Middle frontal gyrus (tissue), 1 donor: ENCODE measurements around the gene KCP.
A peak's percentile ranks its signal among the peaks of the same experiment; 100 is the strongest.

Experiments
- DNase-seq: peaks from one replicate; pipeline ENCODE4 v3.0.0-alpha.2; 2015; ENCODE audit warnings: low spot score; ENCODE audit errors: extremely low spot score

KCP gene

DNA sequence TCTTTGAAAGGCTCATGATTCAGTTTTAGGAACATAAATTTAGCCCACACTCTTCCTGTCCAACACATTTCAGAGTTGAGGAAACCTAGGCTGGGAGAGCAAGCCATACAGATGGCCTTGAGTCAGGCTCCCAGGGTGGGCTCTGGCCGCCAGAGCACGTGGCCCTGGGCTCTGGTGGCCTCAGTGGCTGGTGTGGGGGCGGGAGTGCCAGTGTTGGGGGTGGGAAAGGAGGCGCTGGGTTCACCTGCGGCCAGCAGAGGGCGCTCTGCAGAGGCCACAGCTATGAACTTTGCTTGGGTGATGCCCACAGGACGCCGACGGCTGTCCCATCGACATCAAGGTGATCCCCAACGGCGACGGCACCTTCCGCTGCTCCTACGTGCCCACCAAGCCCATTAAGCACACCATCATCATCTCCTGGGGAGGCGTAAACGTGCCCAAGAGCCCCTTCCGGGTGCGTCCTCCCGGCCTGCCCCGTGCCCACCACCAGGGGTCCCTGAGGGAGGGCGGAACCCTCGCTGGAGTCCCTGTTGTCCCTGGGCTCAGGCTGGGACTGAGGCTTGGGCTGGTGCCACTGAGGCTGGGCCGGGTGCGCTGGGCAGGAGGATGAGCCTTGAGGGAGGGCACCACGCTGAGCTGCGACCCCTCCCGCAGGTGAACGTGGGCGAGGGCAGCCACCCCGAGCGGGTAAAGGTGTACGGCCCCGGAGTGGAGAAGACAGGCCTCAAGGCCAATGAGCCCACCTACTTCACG, 68.4 kb downstream of the KCP start:
- DNase-seq: no peak

DNA sequence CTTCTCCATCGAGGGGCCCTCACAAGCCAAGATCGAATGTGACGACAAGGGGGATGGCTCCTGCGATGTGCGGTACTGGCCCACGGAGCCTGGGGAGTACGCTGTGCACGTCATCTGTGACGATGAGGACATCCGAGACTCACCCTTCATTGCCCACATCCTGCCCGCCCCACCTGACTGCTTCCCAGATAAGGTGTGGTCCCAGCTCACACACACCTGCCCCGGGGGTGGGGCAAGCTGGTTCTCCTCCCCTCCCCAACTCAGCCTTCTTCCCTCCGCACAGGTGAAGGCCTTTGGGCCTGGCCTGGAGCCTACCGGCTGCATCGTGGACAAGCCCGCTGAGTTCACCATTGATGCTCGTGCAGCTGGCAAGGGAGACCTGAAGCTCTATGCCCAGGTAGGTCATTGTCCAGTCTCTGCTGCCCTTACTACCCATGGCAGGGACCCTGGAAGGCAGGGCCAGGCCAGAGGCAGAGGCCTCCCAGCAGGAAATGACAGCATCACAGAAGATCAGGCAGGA, 69.3 kb downstream of the KCP start:
- no peak for DNase-seq

DNA sequence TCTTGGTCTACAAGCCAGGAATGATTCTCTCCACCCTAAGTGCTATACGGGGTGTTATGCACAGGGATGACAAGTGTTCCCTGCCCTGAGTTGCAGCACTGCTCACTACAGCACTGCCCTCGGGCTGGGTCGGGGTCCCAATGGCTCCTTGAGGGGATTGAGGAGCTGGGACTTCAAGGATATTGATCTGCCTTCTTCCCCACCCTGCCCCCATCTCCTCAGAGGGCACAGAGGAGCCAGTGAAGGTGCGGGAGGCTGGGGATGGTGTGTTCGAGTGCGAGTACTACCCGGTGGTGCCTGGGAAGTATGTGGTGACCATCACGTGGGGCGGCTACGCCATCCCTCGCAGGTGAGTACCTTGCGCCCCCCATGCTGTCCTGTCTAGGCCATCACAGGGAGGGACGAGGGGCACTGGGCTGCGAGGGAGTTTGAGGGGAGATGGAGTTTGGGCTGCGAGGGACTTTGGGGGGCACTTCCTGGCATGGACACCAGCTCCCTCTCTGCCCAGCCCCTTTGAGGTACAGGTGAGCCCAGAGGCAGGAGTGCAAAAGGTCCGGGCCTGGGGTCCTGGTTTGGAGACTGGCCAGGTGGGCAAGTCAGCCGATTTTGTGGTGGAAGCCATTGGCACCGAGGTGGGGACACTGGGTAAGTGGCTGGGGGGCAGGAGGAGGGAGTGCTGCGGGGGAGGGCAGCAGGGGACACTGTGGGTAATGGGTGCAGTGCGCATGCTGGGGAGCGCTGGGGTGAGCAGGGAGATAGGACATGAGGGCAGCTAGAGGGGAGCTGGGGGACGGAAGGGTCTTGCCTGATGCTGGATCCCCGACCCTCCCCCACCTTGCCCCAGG, 70.0 kb downstream of the KCP start:
- no peak for DNase-seq

DNA sequence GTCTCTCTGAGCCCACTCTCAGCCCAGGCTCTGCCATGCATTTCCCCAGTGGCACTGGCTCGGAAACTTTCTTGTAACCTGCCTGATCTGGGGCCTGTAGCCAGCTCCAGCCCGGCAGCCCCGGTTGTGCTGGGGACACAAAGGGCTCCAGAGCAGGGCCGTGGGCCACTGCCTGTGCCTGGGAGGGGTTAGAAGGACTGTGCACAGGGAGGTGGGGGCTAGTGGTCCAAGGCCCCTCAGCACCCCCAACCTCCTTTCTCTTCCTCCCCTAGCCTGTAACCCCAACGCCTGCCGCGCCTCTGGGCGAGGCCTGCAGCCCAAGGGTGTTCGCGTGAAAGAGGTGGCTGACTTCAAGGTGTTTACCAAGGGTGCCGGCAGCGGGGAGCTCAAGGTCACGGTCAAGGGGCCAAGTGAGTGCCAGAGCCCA, 70.7 kb downstream of the KCP start:
- DNase-seq: no peak

DNA sequence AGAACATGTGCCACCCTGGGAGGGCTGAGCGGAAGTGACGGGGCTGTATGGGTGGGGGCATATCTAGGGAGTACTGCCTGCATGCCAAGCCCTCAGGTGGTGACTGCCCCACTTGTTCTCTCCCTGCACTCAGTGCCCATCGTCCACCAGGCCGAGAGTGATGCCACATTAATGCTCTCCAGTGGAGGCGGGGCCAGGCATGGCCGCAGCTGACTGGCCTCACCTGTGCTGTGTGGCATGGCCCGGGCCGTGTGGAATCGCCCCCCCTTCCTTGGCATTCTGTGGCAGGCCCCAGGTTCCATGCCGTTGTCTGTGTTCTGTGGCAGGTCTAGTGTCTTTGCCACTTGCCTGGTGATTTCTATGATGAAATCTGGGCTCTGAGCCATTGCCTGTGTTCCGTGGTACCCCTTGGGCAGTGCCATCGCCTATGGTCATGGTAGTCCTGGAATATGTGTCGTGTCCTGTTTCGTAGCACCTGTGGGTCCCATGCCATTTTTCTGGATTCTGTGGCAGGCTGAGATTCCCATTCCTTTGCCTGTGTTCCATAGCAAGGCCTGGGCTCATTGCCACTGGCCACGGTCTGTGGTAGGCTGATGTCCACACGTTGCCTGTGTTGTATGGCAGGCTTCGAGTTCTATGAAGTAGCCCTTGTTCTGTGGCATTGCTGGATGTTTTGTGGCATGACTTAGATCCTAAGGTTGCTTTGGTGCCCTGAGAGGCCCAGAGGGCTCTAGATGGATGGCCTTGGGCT, 71.4 kb downstream of the KCP start:
- DNase-seq: no peak

DNA sequence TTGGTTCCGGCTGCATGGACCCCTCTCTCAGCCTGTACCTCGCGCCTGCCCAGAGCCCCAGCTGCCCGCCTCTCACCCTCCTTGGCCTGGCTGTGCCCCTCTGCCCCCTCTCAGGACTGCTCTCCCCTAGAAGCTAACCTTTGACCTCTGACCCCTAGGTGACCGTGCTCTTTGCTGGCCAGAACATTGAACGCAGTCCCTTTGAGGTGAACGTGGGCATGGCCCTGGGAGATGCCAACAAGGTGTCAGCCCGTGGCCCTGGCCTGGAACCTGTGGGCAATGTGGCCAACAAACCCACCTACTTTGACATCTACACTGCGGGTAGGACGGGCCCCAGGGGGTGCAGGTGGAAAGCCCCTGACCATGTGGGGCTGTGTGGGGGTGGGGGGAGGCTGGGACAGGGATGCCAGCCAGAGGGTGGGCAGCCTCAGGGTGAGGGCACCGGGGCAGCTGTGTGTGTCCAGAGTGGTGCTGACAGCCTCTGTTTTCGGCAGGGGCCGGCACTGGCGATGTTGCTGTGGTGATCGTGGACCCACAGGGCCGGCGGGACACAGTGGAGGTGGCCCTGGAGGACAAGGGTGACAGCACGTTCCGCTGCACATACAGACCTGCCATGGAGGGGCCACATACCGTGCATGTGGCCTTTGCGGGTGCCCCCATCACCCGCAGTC, 72.3 kb downstream of the KCP start:
- no peak for DNase-seq

DNA sequence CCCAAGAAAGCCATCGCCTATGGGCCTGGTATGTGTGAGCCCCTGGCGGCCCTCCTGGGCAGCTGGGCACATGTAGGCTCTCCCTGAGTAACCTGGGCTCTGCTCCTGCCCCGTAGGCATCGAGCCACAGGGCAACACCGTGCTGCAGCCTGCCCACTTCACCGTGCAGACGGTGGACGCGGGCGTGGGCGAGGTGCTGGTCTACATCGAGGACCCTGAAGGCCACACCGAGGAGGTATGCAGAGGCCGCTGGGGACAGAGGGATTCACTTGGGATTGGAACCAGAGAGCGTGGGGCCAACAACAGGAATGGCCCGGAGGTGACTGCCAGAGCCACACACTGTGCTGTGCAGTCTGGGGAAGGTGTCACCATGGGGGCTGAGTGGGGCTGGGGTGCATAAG, 73.0 kb downstream of the KCP start:
- DNase-seq: no peak

DNA sequence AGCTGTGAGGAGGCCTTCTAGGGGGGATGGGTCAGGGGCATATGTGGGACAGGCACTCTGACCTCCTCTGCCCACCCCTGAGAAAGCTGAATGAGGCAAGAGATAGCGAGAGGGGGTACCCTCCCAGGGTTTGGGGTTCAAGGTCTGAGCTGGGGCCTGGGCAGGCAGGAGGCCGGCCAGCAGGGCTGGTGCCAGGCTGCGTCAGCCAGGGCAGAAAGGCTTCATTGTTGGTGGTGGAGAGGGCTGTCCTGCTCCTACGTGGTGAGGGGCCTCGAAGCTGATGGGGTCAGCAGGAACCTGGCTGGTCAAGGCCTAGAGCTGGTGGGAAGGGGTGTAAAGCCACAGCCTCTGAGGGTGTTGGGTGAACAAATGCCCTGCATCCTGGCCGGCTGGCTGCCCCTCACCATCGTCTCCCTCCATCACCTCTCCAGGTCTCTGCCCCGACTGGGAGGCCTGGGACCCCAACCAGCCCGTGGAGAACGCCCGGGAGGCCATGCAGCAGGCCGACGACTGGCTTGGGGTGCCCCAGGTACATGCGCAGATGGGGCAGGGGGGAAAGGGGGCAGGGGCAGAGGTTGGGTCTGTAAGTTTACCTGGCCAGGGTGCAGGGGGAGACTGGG, 73.7 kb downstream of the KCP start:
- DNase-seq: peak; percentile 33

DNA sequence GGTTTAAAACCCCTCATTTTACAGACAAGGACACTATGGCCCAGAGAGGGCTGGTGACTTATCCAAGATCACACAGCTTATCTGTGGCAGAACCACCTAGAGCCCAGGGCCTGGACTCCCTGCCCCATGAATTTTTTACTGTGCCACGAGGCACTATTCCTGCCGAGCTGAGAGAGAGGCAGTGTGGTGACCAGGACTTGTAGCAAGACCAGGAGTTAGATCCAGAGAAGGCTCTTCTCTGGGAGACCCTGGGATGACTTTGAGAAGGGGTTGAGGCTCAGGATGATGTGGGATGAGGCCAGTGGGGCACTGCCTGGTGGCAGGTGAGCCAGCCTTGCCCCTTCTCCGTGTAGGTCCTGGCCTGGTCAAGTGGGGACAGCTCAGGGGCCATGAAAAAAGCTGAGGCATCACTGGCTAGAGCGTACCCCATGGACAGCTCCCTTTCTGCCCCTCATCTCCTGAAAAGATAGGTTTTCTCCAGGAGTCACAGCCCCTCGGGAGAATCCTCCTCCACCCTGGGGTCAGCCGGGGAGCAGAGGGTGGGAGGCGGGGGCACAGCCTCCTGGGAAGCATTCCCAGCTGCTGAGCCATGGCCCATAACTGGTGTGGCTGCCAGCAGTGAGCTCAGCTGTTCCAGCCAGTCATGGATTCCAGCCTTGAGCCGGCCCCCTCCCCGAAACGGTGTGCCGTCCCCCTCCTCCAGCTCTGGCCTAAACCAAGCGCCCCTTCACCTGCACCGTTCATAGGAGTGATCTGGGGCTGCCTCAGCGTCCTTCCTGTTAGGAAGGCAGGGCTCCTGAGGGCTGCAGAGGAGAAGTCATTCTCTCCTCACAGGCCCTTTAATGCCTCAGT, 74.5 kb downstream of the KCP start:
- DNase-seq: no peak

DNA sequence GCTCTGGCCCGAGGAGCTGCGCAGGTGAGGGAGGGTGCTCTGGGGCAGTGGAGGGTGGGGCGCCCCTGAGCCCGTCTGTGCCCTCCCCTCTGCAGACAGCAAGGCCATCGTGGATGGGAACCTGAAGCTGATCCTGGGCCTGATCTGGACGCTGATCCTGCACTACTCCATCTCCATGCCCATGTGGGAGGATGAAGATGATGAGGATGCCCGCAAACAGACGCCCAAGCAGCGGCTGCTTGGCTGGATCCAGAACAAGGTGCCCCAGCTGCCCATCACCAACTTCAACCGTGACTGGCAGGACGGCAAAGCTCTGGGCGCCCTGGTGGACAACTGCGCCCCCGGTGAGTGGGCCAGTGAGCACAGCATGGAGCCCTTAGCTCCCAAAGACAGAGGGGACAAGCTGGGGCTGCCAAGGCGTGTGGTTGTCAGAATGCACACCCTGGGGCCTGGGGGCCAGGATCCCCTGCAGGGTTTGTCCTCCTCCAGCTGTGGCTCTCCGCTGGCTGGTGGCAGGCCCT, 75.2 kb downstream of the KCP start:
- DNase-seq: no peak

DNA sequence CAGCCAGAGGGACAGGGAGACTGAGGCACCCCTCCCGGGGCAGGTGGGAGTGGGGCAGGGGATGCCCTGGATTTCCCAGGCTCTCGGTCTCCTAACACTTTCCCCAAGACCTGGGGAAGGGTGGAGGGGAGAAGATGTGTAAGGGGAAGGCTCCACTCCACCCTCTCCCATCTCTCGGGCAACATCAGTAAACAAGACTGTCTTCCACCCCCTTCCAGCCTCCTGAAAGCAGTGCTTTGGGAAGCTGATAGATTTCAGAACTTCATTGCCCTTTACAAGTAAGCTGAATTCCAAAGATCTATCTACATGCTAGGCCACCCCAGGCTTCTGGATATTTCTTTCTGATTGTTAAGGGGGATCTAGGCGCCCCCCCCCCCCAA, 76.6 kb downstream of the KCP start:
- DNase-seq: no peak

DNA sequence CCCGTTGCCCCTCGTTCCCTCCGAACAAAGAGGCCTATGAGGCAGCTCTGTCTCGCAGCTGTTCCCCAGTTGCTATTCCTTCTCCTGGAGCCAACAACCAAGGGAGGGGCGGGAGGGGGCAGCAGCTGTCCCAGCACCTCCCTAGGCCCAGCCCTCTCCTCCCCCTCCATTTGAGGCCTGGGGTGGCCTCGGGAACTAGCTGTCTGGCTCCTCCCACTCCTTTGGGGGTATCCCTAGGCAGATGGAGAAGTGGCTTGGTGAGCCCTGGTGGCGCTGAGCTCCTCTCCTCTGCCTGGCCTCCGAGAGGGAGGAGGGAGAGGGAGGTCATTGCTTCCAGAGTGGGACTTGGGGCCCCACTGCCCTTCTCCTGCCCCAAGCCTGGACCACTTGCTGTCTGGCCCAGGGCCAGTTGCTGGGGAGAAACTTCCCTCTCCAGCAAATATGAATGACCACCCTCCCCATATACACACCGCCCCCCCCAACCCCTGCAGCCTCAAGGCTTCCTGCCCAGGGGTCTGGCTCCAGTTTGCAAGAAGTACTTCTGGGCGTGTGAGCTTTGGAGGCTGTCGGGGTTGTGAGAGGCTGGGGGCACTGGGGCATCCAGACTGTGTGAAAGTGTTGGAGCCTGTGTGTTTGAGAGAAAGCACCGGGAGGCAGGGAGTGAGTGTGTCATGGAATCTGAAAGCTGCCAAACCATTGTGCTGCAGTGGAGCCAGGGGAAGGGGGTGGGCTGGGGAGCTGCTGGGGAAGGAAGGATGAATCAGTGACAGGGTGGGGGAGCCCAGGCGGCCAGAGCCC, 77.2 kb downstream of the KCP start:
- peak; percentile 47 for DNase-seq

DNA sequence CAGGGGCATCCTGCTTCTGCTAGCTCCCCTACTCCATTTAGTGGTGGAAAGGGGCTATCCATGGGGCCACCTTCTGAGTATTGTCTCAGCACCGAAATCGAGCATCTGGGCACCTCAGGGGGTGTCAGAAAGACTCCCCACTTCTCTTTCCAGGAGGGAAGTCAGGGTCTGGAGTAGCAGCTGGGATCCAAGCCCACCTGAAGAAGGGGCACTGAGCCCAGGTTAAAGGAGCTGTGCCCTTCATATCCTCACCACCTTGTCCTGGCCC, 77.7 kb downstream of the KCP start:
- no peak for DNase-seq

DNA sequence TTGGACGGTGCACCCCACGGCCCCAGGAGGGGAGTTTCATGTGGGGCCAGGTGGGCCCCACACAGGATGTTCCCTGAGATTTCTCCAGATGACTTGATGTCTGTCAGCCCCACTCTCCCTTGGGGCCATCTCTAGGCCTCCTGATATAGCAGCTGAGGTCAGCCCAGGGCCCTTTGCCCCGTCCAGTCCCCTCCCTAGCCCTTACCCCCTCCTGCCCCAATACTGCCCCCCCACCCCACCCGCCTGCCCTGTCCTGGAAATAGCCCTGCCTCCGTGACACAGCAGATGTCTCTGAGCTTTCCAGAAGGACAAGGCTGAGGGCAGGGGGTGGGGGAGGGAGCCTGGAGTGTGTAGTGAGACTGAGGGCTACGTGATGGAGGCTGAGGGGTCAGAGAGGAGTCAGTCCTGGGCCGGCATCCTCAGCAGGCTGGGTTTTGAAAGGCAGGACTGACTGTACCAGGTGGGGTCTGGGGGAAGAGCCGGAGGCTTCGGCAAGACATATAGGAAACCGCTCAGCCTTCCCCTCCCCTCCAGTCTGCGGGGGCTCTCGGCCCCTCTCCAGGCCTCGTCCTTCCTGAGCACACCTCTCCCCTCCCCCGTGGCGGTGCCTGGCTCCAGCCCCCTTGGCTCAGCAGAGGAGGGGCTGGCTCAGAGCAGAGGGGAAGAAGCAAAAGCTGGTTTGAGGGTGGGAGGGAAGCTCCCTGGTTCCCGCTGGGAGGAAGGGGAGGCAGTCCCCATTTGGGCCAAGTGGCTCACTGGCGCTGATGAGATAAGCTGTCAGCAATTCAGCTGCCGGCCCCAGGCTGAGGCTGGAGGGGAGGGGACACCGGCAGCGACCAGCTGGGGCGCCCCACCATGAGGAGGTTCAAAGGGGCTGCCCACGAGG, 78.3 kb downstream of the KCP start:
- no peak for DNase-seq

DNA sequence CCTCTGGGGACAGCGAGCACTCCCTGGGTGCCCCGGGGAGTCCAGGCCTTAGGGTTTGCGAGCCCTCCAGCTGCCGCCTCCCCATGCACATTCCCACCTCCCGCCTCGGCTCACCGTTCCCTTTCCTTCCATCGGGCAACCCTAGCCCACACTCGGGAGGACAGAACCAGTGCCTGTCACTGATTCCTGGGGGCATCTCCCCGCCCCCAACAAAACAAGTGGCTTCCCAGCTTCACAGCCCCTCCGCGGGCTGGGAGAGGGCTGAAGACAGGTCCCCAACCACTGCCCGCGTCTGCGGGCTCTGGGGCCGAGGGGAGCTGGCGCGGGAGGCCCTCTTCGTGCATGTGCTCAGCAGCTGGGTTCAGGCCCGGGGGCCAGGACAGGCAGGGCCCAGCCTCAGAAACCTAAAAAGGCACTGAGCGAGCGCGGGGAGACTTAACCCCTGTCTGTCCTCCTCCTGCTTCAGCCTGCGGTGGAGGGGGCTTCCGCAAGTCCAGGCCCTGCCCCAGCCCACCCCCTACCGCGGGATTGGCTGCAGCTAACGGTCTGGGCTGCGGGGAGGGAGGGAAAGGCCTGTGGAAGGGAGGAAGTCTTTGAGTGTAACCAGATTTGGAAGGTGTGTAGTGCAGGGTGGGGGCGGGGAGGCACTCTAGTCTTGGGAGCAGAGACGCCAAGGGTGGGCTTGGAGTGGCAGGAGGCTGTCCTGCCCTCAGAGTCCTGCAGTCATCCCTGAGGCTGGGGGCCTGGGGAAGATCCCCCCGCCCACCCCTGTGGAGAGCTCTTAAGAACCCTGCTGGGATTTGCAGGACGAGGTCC, 79.1 kb downstream of the KCP start:
- DNase-seq: no peak

DNA sequence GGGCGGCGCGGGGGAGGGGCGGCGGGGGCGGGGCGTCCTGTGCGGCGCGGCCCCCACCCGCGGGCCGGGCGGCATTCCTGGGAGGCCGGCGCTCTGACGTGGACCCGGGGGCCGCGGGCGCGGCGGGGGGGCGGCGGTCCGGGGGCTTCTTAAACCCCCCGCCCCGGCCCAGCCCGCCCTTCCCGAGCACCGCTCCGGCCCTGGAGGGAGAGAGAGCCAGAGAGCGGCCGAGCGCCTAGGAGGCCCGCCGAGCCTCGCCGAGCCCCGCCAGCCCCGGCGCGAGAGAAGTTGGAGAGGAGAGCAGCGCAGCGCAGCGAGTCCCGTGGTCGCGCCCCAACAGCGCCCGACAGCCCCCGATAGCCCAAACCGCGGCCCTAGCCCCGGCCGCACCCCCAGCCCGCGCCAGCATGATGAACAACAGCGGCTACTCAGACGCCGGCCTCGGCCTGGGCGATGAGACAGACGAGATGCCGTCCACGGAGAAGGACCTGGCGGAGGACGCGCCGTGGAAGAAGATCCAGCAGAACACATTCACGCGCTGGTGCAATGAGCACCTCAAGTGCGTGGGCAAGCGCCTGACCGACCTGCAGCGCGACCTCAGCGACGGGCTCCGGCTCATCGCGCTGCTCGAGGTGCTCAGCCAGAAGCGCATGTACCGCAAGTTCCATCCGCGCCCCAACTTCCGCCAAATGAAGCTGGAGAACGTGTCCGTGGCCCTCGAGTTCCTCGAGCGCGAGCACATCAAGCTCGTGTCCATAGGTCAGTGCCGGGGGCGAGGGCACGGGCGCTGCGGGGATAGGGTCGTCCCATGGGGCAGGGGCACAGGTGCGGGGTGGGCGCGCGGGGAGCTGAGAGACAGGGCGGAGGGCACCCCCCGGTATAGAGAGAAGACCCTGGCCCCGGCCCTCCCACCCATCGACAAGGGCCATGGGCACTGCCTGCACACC, 80.0 kb downstream of the KCP start, which contains the start of gene FLNC:
Gene FLNC (plus strand): TSS at position 176 of the 947 bp plus-strand sequence. CDS start 232 bp downstream, at position 408.
- no peak for DNase-seq
